Gastroesophageal sphincter (tissue), 4 donors: ENCODE measurements around the gene SUGCT. TPM values are rescaled to one million over a fixed set of nuclear protein-coding genes. Genes with fewer than 3 reads are reported as not detected.

Experiments
- ATAC-seq: fragments of 150-250 bp; one replicate; pipeline ENCODE4 v1.9.1; 2016; ENCODE audit warnings: mild to moderate bottlenecking, moderate library complexity
- H3K27ac ChIP-seq, 4 donors: fragments of 200-600 bp; sonication (generic) in 3 of 4; 1 replicate in 3 of 4; 2 replicates in 1 of 4; pipeline ENCODE4 v1.5.1; 2016 to 2019
- H3K27me3 ChIP-seq: fragments of 200-600 bp; sonication (generic); one replicate; pipeline ENCODE4 v1.5.1; 2019
- H3K36me3 ChIP-seq, 2 donors: fragments of 200-600 bp; sonication (generic); one replicate each; pipeline ENCODE4 v1.5.1; 2019; ENCODE audit warnings: control low read depth in 1 of 2
- H3K4me1 ChIP-seq, 3 donors: fragments of 200-600 bp; sonication (generic); 1 replicate in 2 of 3; 2 replicates in 1 of 3; pipeline ENCODE4 v1.5.1; 2016 to 2019; ENCODE audit warnings: control low read depth in 2 of 3
- H3K4me3 ChIP-seq, 2 donors: fragments of 200-600 bp; sonication (generic); one replicate each; pipeline ENCODE4 v1.5.1; 2019; ENCODE audit warnings: mild to moderate bottlenecking in 1 of 2, moderate library complexity in 1 of 2
- H3K9me3 ChIP-seq, 3 donors: fragments of 200-600 bp; sonication (generic); one replicate each; pipeline ENCODE4 v1.5.1; 2017 to 2019; ENCODE audit warnings: control low read depth in 2 of 3
- CTCF ChIP-seq, 4 experiments: fragments of 200-600 bp in 2 of 4; fragments of 450-650 bp in 2 of 4; sonication (generic) in 1 of 4; IDR thresholded peaks; one replicate each; pipeline ENCODE4 v1.5.1; 2017 to 2019; ENCODE audit warnings: antibody characterized with exemption in 4 of 4, mild to moderate bottlenecking in 2 of 4, moderate library complexity in 2 of 4
- EP300 ChIP-seq: sonication (generic); formaldehyde crosslinking; IDR thresholded peaks from one replicate; pipeline ENCODE4 v1.6.1; 2017; ENCODE audit warnings: antibody characterized with exemption, mild to moderate bottlenecking
- POLR2A ChIP-seq, 2 donors: fragments of 450-650 bp; IDR thresholded peaks; one replicate each; pipeline ENCODE4 v1.6.1; 2017; ENCODE audit warnings: antibody characterized with exemption in 2 of 2, mild to moderate bottlenecking in 2 of 2, moderate library complexity in 1 of 2
- POLR2AphosphoS5 ChIP-seq: sonication (generic); formaldehyde crosslinking; IDR thresholded peaks from one replicate; pipeline ENCODE4 v1.6.1; 2017; ENCODE audit warnings: antibody characterized with exemption
- WGBS, 2 donors: methylation state at CpG; one replicate each; pipeline ENCODE4 v1.1.5; 2018; ENCODE audit warnings: low coverage in 1 of 2; 5-methylcytosine and 5-hydroxymethylcytosine counted together
- total RNA-seq, 4 donors: library from RNA; depleted of rRNA; stranded (reverse); fragments of >200 nt; gene quantifications; one replicate each; pipeline ENCODE4 v1.1.0, GENCODE V29; 2016

Gene SUGCT
- 10 to 100 TPM in 2 of 4 donors, 1 to 10 TPM in 2; 1.2 to 17.3 (median 10.8) TPM for total RNA-seq

DNA sequence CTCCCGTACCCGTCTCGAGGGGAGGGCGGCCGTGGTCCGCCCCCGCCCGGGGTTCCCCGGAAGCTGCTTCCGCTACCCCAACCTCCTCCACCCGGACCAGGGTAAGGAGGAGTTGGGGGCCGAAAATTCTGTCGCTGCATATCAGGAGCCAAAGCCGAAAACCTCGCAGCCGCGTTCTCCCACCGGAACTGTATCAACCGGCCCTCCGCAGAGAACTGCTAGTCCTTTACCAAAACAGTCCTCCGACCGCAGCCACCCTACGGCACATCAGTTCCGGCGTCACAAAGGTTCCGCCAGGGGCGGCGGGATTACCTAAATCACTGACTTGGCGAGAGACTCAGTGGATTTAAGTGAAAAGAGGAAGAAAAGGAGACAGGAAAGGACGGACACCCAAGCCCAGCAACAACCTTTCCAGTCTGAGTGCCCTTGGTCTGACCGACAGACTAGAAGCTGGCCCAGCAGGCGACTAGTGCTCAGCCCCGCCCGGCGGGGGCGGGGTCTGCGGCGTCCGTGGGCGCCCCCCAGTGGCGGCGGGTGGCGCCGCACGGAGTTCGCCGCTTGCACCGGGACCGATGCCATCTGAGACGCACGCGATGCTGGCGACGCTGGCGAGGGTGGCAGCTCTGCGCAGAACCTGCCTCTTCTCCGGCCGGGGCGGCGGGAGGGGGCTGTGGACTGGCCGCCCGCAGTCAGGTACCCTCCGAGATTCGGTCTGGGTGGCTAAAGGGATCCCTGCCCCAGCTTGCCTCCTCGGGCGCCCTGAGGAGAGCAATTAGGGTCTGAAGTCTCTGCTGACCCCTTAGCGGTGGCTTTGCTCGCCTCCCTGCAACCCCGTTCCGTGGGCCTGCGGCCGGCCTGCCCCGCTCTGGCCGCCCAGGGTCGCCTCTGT is at the start of gene SUGCT, which contains the start of gene MPLKIP:
SUGCT (plus strand) TSS at position 578 of the 889 bp plus-strand sequence.
MPLKIP (minus strand) TSS at position 195 of the 889 bp plus-strand sequence; CDS start at position 140, 55 bp downstream.
- H3K27ac ChIP-seq: peak within 1 kb of the TSS; percentile 82 to 92 (median 92)
- H3K4me3 ChIP-seq: peak within 1 kb of the TSS; percentile 89 to 92
- WGBS, 2 donors: no CpG with 5 or more reads among the region's 75 CpGs
- H3K36me3 ChIP-seq: no peaks in the 10 kb centered on the region
- H3K27me3 ChIP-seq: no peaks in the 10 kb centered on the region
- peaks cover 0 to 48% (median 13%) of the 10 kb centered on the region in 3 donors for H3K4me1 ChIP-seq
- no peaks in the 10 kb centered on the region for H3K9me3 ChIP-seq
- TF ChIP-seq POLR2AphosphoS5 (peak; percentile 63), CTCF (IDR thresholded peaks at IDR 0.05) (peak; percentile 89 to 100 (median 94)), EP300 (no peak), POLR2A (IDR thresholded peaks at IDR 0.05) (peak; percentile 13 to 46)
- ATAC-seq: peak; percentile 96

DNA sequence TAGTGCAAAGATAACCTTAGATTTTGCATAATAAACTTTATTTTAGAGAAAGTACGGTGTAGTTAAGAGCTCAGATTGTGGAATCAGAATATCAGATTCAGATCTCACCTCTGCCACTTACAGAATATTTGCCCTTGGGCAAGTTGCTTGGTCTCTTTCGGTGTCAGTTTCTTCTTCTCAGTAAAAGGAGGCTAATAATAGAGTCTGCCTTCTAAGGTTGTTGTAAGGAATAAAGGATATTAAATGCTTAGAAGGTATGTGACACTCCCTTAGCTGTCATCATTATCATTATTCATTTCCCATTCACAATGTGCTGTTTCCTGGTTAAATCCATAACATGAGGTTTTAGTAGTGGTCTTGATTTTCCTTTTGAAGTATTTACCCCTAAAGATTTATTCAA is 42.6 kb upstream of the SUGCT start:
- H3K4me3 ChIP-seq: no peak overlapping the region
- no peaks in the 10 kb centered on the region for H3K27me3 ChIP-seq
- H3K9me3 ChIP-seq: no peaks in the 10 kb centered on the region
- TF ChIP-seq EP300 (no peak), POLR2A (IDR thresholded peaks at IDR 0.05) (no peak), POLR2AphosphoS5 (no peak), CTCF (IDR thresholded peaks at IDR 0.05) (no peak)
- H3K36me3 ChIP-seq: peaks cover 8 to 81% of the 10 kb centered on the region in 2 donors
- H3K27ac ChIP-seq: peak overlapping the region in 2 of 4 donors; percentile 4 to 5
- no peak for ATAC-seq
- 44 to 85% methylated on average over 2 of the region's 2 CpGs for WGBS, 2 donors
- H3K4me1 ChIP-seq: peaks cover 0 to 28% (median 0%) of the 10 kb centered on the region in 3 donors

DNA sequence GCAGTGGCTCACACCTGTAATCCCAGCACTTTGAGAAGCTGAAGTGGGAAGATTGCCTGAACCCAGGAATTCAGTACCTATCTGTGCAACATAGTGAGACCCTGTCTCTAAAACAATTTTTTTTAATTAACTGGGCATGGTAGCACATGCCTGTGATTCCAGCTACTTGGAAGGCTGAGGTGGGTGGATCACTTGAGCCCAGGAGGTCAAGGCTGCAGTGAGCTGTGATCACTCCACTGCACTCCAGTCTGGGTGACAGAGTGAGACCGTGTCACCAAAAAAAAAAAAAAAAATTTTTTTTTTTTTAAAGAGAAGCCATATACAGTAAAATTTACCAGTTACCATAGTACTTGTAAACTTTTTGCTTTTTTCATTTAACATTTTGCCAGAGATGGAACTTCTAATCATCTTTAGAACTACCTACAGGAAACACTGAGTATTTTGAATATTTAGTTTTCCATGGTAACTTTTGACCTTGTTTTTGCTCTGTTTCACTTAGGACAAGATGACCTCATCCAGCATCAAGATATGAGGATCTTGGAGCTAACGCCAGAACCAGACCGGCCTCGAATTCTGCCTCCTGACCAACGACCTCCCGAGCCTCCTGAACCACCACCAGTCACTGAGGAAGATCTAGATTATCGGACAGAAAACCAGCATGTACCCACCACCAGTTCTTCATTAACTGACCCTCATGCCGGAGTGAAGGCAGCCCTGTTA is 41.0 kb upstream of the SUGCT start:
- peaks cover 0 to 40% (median 7%) of the 10 kb centered on the region in 3 donors for H3K4me1 ChIP-seq
- H3K36me3 ChIP-seq: peaks cover 3 to 65% of the 10 kb centered on the region in 2 donors
- ATAC-seq: no peak
- H3K27me3 ChIP-seq: no peaks in the 10 kb centered on the region
- H3K9me3 ChIP-seq: no peaks in the 10 kb centered on the region
- H3K27ac ChIP-seq: peak overlapping the region in 2 of 4 donors; percentile 26 to 32
- H3K4me3 ChIP-seq: no peak overlapping the region
- TF ChIP-seq EP300: no peak
- no peak for TF ChIP-seq POLR2AphosphoS5
- TF ChIP-seq POLR2A (IDR thresholded peaks at IDR 0.05): no peak
- no peak for TF ChIP-seq CTCF (IDR thresholded peaks at IDR 0.05)
- 82% methylated on average over 8 of the region's 8 CpGs; no CpG with 5 or more reads in 1 of the 2 donors for WGBS, 2 donors

DNA sequence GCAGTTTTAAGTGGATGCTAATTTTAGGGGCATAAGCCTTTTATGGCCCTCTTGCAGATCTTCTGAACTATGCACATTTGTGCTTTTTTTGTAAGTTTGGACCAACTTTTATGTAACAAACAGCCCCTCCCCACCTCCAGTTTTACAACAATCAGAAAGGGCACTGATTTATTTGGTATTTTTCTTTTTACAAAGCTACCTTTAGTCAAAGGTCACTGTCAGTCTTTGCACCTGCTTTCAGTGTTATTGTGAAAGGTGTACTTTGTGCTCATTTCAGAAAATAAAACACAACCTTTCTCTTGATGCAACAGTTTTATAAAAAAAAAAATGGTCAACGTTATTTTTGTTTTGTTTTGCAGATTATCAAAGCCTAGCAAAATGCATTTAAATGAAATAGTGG is 39.6 kb upstream of the SUGCT start:
- ATAC-seq: no peak
- Histone ChIP-seq H3K36me3 (peaks cover 3 to 50% of the 10 kb centered on the region in 2 donors), H3K4me1 (peaks cover 0 to 48% (median 7%) of the 10 kb centered on the region in 3 donors), H3K4me3 (no peak overlapping the region), H3K27ac (no peak overlapping the region), H3K27me3 (no peaks in the 10 kb centered on the region), H3K9me3 (no peaks in the 10 kb centered on the region)
- TF ChIP-seq POLR2AphosphoS5 (no peak), CTCF (IDR thresholded peaks at IDR 0.05) (no peak), EP300 (no peak), POLR2A (IDR thresholded peaks at IDR 0.05) (no peak)
- 76 to 86% methylated on average over 1 of the region's 1 CpG for whole genome bisulfite sequencing, 2 donors
